ENCODE measurements around the gene SEMA5A. TPM values are rescaled to one million over a fixed set of nuclear protein-coding genes. Genes with fewer than 3 reads are reported as not detected.

Gene SEMA5A
- total RNA-seq, 4 donors from 2014 or later, result 2.3 to 4.7 (median 3.7) TPM

GRCh38 chr5:9071524-9071923 is 474.4 kb downstream of the SEMA5A start:
- ATAC-seq, result no peak
- H3K27ac ChIP-seq, result no peak overlapping the region
- H3K9me3 ChIP-seq, result no peaks in the 10 kb centered on the region
- H3K4me1 ChIP-seq, result no peaks in the 10 kb centered on the region
- no peak overlapping the region for H3K4me3 ChIP-seq
- TF ChIP-seq CTCF (IDR thresholded peaks at IDR 0.05) (no peak), POLR2A (IDR thresholded peaks at IDR 0.05) (no peak), EP300 (IDR thresholded peaks at IDR 0.05) (no peak), POLR2AphosphoS5 (IDR thresholded peaks at IDR 0.05) (no peak)
- H3K27me3 ChIP-seq, result no peaks in the 10 kb centered on the region
- H3K36me3 ChIP-seq, result no peaks in the 10 kb centered on the region

- H3K4me3 ChIP-seq, result no peak overlapping the region
- no peak for ATAC-seq
- H3K27me3 ChIP-seq, result no peaks in the 10 kb centered on the region
- H3K36me3 ChIP-seq, result no peaks in the 10 kb centered on the region
- H3K4me1 ChIP-seq, result no peaks in the 10 kb centered on the region
- no peaks in the 10 kb centered on the region for H3K9me3 ChIP-seq
- 43 to 57% methylated on average over 3 of the region's 3 CpGs for WGBS, 2 donors (ENCODE audit: low coverage in 1 of 2)
- TF ChIP-seq POLR2A (IDR thresholded peaks at IDR 0.05), result no peak
- no peak for TF ChIP-seq EP300 (IDR thresholded peaks at IDR 0.05)
- TF ChIP-seq CTCF (IDR thresholded peaks at IDR 0.05), result no peak
- no peak for TF ChIP-seq POLR2AphosphoS5 (IDR thresholded peaks at IDR 0.05)
- no peak overlapping the region for H3K27ac ChIP-seq
Observed at GRCh38 chr5:9071074-9071473, 474.8 kb downstream of the SEMA5A start.

- H3K4me3 ChIP-seq, result no peak overlapping the region
- no peaks in the 10 kb centered on the region for H3K9me3 ChIP-seq
- 70 to 86% methylated on average over 2 to 5 of the region's 6 CpGs for WGBS, 2 donors (ENCODE audit: low coverage in 1 of 2)
- TF ChIP-seq CTCF (IDR thresholded peaks at IDR 0.05) (no peak), POLR2AphosphoS5 (IDR thresholded peaks at IDR 0.05) (no peak), POLR2A (IDR thresholded peaks at IDR 0.05) (no peak), EP300 (IDR thresholded peaks at IDR 0.05) (no peak)
- no peak overlapping the region for H3K27ac ChIP-seq
- no peaks in the 10 kb centered on the region for H3K27me3 ChIP-seq
- H3K36me3 ChIP-seq, result no peaks in the 10 kb centered on the region
- ATAC-seq, result no peak
- no peaks in the 10 kb centered on the region for H3K4me1 ChIP-seq
Observed at GRCh38 chr5:9069650-9070049, 476.2 kb downstream of the SEMA5A start.

GRCh38 chr5:9067154-9067553 is 478.7 kb downstream of the SEMA5A start:
- no peak for TF ChIP-seq EP300 (IDR thresholded peaks at IDR 0.05)
- TF ChIP-seq POLR2AphosphoS5 (IDR thresholded peaks at IDR 0.05), result no peak
- no peak for TF ChIP-seq POLR2A (IDR thresholded peaks at IDR 0.05)
- TF ChIP-seq CTCF (IDR thresholded peaks at IDR 0.05), result no peak
- no peak overlapping the region for H3K4me3 ChIP-seq
- H3K4me1 ChIP-seq, result no peaks in the 10 kb centered on the region
- no peaks in the 10 kb centered on the region for H3K36me3 ChIP-seq
- H3K27ac ChIP-seq, result no peak overlapping the region
- WGBS, 2 donors (ENCODE audit: low coverage in 1 of 2), result 65 to 74% methylated on average over 2 of the region's 2 CpGs
- H3K9me3 ChIP-seq, result no peaks in the 10 kb centered on the region
- no peaks in the 10 kb centered on the region for H3K27me3 ChIP-seq
- ATAC-seq, result no peak

GRCh38 chr5:9066349-9066748 is 479.5 kb downstream of the SEMA5A start:
- ATAC-seq, result no peak
- Histone ChIP-seq H3K4me1 (no peaks in the 10 kb centered on the region), H3K9me3 (no peaks in the 10 kb centered on the region), H3K4me3 (no peak overlapping the region), H3K27me3 (no peaks in the 10 kb centered on the region), H3K27ac (no peak overlapping the region), H3K36me3 (peaks cover 0 to 4% of the 10 kb centered on the region in 2 donors)
- whole genome bisulfite sequencing, 2 donors (ENCODE audit: low coverage in 1 of 2), result 90 to 92% methylated on average over 5 to 16 of the region's 17 CpGs
- no peak for TF ChIP-seq POLR2A (IDR thresholded peaks at IDR 0.05)
- TF ChIP-seq CTCF (IDR thresholded peaks at IDR 0.05), result no peak
- TF ChIP-seq EP300 (IDR thresholded peaks at IDR 0.05), result no peak
- no peak for TF ChIP-seq POLR2AphosphoS5 (IDR thresholded peaks at IDR 0.05)

Measured in gastroesophageal sphincter (tissue), 4 donors.